GM23338 (cell line): Measurements from ENCODE around the gene EXOG.

Experiments used
- CREB1 ChIP-seq: fragments of 250-450 bp; sonication (Bioruptor Pico); IDR thresholded peaks from 2 replicates; pipeline ENCODE4 v1.5.0; 2020; ENCODE audit warnings: low read depth, mild to moderate bottlenecking, moderate library complexity
- EZH2 ChIP-seq: fragments of 200-600 bp; sonication (generic); IDR thresholded peaks from one replicate; pipeline ENCODE4 v1.8.0; 2017; ENCODE audit warnings: antibody characterized with exemption, mild to moderate bottlenecking, low read depth; ENCODE audit not compliant: unreplicated experiment
- EZH2phosphoT487 ChIP-seq: fragments of 200-600 bp; sonication (generic); IDR thresholded peaks from one replicate; pipeline ENCODE4 v1.8.1; 2018; ENCODE audit warnings: antibody characterized with exemption; ENCODE audit not compliant: unreplicated experiment
- JUNB ChIP-seq: IDR thresholded peaks from one replicate; pipeline ENCODE4 v1.6.1; 2016; ENCODE audit warnings: antibody characterized with exemption; ENCODE audit not compliant: unreplicated experiment
- NANOG ChIP-seq: IDR thresholded peaks from 2 replicates; pipeline ENCODE4 v1.6.1; 2016; ENCODE audit warnings: antibody characterized with exemption, borderline replicate concordance
- POLR2AphosphoS5 ChIP-seq: IDR thresholded peaks from 2 replicates; pipeline ENCODE4 v1.6.1; 2016; ENCODE audit warnings: antibody characterized with exemption, low read depth
- STAT1 ChIP-seq: IDR thresholded peaks from one replicate; pipeline ENCODE4 v1.6.1; 2016; ENCODE audit warnings: antibody characterized with exemption; ENCODE audit not compliant: unreplicated experiment
- ZNF114 ChIP-seq: fragments of 250-450 bp; sonication (Bioruptor Pico); IDR thresholded peaks from 2 replicates; pipeline ENCODE4 v1.5.0; 2020; ENCODE audit warnings: mild to moderate bottlenecking, moderate library complexity
- ZNF331 ChIP-seq: fragments of 250-450 bp; sonication (Bioruptor Pico); IDR thresholded peaks from 2 replicates; pipeline ENCODE4 v1.5.0; 2020; ENCODE audit warnings: low read depth, mild to moderate bottlenecking, moderate library complexity
- TF ChIP-seq, protein P1 (sequence below), 2 experiments: fragments of 200-600 bp in 1 of 2; sonication (generic) in 1 of 2; conservative IDR thresholded peaks; 2 replicates each; pipeline versions ENCODE4 v1.5.1 to v1.6.1; 2016 to 2017; ENCODE audit warnings: antibody characterized with exemption in 2 of 2, low read depth in 2 of 2, mild to moderate bottlenecking in 2 of 2, moderate library complexity in 1 of 2
- TF ChIP-seq, protein P2 (sequence below): IDR thresholded peaks from one replicate; pipeline ENCODE4 v1.6.1; 2018; ENCODE audit warnings: antibody characterized with exemption; ENCODE audit not compliant: unreplicated experiment
- TF ChIP-seq, protein P3 (sequence below): fragments of 250-450 bp; sonication (Bioruptor Pico); IDR thresholded peaks from 2 replicates; pipeline ENCODE4 v1.5.0; 2020; ENCODE audit warnings: mild to moderate bottlenecking, moderate library complexity
- TF ChIP-seq, protein P4 (sequence below): IDR thresholded peaks from 2 replicates; pipeline ENCODE4 v1.6.1; 2016; ENCODE audit warnings: antibody characterized with exemption

DNA sequence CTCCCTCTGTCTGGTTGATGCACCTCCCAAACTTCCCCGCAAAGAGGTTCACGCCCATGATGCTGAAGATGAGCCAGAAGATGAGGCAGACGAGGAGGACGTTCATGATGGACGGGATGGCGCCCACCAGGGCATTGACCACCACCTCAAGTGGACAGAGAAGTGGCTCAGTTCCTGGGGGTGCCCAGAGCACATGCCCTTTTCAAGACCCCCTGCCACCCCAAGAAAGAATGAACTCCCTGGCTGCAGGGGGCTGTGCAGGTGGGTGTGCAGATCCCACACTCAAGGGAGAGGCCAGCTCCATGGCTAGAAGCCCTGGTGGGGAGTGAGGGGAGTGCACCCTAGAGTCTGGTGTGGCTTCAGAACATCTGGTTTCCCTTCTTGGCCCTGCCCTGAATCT is 64.1 kb downstream of the EXOG start:
- TF ChIP-seq NANOG, result no peak
- no peak for TF ChIP-seq EZH2phosphoT487
- TF ChIP-seq, protein P1, sequence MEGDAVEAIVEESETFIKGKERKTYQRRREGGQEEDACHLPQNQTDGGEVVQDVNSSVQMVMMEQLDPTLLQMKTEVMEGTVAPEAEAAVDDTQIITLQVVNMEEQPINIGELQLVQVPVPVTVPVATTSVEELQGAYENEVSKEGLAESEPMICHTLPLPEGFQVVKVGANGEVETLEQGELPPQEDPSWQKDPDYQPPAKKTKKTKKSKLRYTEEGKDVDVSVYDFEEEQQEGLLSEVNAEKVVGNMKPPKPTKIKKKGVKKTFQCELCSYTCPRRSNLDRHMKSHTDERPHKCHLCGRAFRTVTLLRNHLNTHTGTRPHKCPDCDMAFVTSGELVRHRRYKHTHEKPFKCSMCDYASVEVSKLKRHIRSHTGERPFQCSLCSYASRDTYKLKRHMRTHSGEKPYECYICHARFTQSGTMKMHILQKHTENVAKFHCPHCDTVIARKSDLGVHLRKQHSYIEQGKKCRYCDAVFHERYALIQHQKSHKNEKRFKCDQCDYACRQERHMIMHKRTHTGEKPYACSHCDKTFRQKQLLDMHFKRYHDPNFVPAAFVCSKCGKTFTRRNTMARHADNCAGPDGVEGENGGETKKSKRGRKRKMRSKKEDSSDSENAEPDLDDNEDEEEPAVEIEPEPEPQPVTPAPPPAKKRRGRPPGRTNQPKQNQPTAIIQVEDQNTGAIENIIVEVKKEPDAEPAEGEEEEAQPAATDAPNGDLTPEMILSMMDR (conservative IDR thresholded peaks at IDR 0.05; ENCODE audit: low read depth in 2 of 2), result peak in 1 of 2 experiments; percentile 18; a peak in 1 of 4 replicates
- no peak for TF ChIP-seq EZH2
- no peak for TF ChIP-seq POLR2AphosphoS5
- TF ChIP-seq STAT1, result no peak
- TF ChIP-seq ZNF114 (CRISPR knock-in tag), result no peak
- TF ChIP-seq, protein P2, sequence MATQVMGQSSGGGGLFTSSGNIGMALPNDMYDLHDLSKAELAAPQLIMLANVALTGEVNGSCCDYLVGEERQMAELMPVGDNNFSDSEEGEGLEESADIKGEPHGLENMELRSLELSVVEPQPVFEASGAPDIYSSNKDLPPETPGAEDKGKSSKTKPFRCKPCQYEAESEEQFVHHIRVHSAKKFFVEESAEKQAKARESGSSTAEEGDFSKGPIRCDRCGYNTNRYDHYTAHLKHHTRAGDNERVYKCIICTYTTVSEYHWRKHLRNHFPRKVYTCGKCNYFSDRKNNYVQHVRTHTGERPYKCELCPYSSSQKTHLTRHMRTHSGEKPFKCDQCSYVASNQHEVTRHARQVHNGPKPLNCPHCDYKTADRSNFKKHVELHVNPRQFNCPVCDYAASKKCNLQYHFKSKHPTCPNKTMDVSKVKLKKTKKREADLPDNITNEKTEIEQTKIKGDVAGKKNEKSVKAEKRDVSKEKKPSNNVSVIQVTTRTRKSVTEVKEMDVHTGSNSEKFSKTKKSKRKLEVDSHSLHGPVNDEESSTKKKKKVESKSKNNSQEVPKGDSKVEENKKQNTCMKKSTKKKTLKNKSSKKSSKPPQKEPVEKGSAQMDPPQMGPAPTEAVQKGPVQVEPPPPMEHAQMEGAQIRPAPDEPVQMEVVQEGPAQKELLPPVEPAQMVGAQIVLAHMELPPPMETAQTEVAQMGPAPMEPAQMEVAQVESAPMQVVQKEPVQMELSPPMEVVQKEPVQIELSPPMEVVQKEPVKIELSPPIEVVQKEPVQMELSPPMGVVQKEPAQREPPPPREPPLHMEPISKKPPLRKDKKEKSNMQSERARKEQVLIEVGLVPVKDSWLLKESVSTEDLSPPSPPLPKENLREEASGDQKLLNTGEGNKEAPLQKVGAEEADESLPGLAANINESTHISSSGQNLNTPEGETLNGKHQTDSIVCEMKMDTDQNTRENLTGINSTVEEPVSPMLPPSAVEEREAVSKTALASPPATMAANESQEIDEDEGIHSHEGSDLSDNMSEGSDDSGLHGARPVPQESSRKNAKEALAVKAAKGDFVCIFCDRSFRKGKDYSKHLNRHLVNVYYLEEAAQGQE, result no peak
- no peak for TF ChIP-seq ZNF331 (CRISPR knock-in tag)
- TF ChIP-seq, protein P3, sequence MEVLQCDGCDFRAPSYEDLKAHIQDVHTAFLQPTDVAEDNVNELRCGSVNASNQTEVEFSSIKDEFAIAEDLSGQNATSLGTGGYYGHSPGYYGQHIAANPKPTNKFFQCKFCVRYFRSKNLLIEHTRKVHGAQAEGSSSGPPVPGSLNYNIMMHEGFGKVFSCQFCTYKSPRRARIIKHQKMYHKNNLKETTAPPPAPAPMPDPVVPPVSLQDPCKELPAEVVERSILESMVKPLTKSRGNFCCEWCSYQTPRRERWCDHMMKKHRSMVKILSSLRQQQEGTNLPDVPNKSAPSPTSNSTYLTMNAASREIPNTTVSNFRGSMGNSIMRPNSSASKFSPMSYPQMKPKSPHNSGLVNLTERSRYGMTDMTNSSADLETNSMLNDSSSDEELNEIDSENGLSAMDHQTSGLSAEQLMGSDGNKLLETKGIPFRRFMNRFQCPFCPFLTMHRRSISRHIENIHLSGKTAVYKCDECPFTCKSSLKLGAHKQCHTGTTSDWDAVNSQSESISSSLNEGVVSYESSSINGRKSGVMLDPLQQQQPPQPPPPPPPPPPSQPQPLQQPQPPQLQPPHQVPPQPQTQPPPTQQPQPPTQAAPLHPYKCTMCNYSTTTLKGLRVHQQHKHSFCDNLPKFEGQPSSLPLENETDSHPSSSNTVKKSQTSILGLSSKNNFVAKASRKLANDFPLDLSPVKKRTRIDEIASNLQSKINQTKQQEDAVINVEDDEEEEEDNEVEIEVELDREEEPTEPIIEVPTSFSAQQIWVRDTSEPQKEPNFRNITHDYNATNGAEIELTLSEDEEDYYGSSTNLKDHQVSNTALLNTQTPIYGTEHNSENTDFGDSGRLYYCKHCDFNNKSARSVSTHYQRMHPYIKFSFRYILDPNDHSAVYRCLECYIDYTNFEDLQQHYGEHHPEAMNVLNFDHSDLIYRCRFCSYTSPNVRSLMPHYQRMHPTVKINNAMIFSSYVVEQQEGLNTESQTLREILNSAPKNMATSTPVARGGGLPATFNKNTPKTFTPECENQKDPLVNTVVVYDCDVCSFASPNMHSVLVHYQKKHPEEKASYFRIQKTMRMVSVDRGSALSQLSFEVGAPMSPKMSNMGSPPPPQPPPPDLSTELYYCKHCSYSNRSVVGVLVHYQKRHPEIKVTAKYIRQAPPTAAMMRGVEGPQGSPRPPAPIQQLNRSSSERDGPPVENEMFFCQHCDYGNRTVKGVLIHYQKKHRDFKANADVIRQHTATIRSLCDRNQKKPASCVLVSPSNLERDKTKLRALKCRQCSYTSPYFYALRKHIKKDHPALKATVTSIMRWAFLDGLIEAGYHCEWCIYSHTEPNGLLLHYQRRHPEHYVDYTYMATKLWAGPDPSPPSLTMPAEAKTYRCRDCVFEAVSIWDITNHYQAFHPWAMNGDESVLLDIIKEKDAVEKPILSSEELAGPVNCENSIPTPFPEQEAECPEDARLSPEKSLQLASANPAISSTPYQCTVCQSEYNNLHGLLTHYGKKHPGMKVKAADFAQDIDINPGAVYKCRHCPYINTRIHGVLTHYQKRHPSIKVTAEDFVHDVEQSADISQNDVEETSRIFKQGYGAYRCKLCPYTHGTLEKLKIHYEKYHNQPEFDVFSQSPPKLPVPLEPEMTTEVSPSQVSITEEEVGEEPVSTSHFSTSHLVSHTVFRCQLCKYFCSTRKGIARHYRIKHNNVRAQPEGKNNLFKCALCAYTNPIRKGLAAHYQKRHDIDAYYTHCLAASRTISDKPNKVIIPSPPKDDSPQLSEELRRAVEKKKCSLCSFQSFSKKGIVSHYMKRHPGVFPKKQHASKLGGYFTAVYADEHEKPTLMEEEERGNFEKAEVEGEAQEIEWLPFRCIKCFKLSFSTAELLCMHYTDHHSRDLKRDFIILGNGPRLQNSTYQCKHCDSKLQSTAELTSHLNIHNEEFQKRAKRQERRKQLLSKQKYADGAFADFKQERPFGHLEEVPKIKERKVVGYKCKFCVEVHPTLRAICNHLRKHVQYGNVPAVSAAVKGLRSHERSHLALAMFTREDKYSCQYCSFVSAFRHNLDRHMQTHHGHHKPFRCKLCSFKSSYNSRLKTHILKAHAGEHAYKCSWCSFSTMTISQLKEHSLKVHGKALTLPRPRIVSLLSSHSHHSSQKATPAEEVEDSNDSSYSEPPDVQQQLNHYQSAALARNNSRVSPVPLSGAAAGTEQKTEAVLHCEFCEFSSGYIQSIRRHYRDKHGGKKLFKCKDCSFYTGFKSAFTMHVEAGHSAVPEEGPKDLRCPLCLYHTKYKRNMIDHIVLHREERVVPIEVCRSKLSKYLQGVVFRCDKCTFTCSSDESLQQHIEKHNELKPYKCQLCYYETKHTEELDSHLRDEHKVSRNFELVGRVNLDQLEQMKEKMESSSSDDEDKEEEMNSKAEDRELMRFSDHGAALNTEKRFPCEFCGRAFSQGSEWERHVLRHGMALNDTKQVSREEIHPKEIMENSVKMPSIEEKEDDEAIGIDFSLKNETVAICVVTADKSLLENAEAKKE (CRISPR knock-in tag), result no peak
- TF ChIP-seq JUNB, result no peak
- TF ChIP-seq, protein P4, sequence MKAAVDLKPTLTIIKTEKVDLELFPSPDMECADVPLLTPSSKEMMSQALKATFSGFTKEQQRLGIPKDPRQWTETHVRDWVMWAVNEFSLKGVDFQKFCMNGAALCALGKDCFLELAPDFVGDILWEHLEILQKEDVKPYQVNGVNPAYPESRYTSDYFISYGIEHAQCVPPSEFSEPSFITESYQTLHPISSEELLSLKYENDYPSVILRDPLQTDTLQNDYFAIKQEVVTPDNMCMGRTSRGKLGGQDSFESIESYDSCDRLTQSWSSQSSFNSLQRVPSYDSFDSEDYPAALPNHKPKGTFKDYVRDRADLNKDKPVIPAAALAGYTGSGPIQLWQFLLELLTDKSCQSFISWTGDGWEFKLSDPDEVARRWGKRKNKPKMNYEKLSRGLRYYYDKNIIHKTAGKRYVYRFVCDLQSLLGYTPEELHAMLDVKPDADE, result no peak
- no peak for TF ChIP-seq CREB1 (CRISPR knock-in tag)
